Heart left ventricle (tissue), 16 donors: ENCODE data around the gene PCDHGB7. TPM values are rescaled to one million over a fixed set of nuclear protein-coding genes. Genes with fewer than 3 reads are reported as not detected.
A peak's percentile ranks its signal among the peaks of the same experiment; 100 is the strongest.

Experiments used
- ATAC-seq, 4 donors: fragments of 200-7000 bp; cut with Tn5 transposase; one replicate each; pipeline ENCODE4 v1.9.1; 2020 to 2022; ENCODE audit warnings: moderate library complexity in 4 of 4, mild to moderate bottlenecking in 3 of 4, moderate number of reproducible peaks in 1 of 4
- DNase-seq, 5 donors: peaks; one replicate each; pipeline ENCODE4 v3.0.0-alpha.2; 2020
- H3K27ac ChIP-seq, 12 donors: fragments of 200-600 bp; sonication (generic) in 4 of 12; one replicate each; pipeline versions ENCODE4 v1.5.0 to v1.8.0; 2016 to 2022; ENCODE audit warnings: mild to moderate bottlenecking in 2 of 12
- H3K27me3 ChIP-seq, 9 donors: fragments of 200-600 bp; sonication (generic) in 2 of 9; one replicate each; pipeline versions ENCODE4 v1.5.1 to v1.8.0; 2016 to 2022; ENCODE audit warnings: mild to moderate bottlenecking in 3 of 9
- H3K36me3 ChIP-seq, 9 donors: fragments of 200-600 bp; sonication (generic) in 2 of 9; one replicate each; pipeline versions ENCODE4 v1.5.0 to v1.8.0; 2018 to 2022; ENCODE audit warnings: mild to moderate bottlenecking in 2 of 9
- H3K4me1 ChIP-seq, 12 donors: fragments of 200-600 bp; sonication (generic) in 4 of 12; one replicate each; pipeline versions ENCODE4 v1.5.0 to v1.8.0; 2016 to 2022; ENCODE audit warnings: mild to moderate bottlenecking in 3 of 12
- H3K4me3 ChIP-seq, 12 donors: fragments of 200-600 bp; sonication (generic) in 4 of 12; one replicate each; pipeline versions ENCODE4 v1.5.0 to v1.8.0; 2017 to 2022; ENCODE audit warnings: mild to moderate bottlenecking in 9 of 12, moderate library complexity in 4 of 12
- H3K9me3 ChIP-seq, 12 donors: fragments of 200-600 bp; sonication (generic) in 4 of 12; one replicate each; pipeline versions ENCODE4 v1.5.0 to v1.8.0; 2016 to 2022; ENCODE audit warnings: mild to moderate bottlenecking in 1 of 12
- POLR2A ChIP-seq, 2 donors: fragments of 450-650 bp; IDR thresholded peaks; one replicate each; pipeline ENCODE4 v1.6.1; 2017; ENCODE audit warnings: antibody characterized with exemption in 2 of 2, mild to moderate bottlenecking in 2 of 2, moderate library complexity in 2 of 2
- WGBS, 4 donors: extraction: QIAGEN DNeasy Blood & Tissue Kit in 2 of 4; methylation state at CpG; one replicate each; pipeline versions ENCODE4 v1.1.5 to v1.1.7; 2013 to 2018; 5-methylcytosine and 5-hydroxymethylcytosine counted together
- intact Hi-C, 10 donors: fragments of 100-400 bp; cut with DNase I; formaldehyde crosslinking; loops; one replicate each; pipeline versions ENCODE4 v1.11.1 to v1.14.2; 2022
- polyA plus RNA-seq, 2 donors: library from polyadenylated mRNA; stranded (reverse); fragments of 200-250 nt; gene quantifications; one replicate each; pipeline ENCODE4 v1.2.3, GENCODE V29; 2013
- total RNA-seq, 9 donors: library from RNA; depleted of rRNA in 2 of 9; stranded (reverse); fragments of >200 nt in 2 of 9; fragmentation: NEBNext Ultra II Directional in 3 of 9; extraction: Animal tissue kit (Norgen Biotek cat#: 25700) in 3 of 9; gene quantifications; one replicate each; pipeline versions ENCODE4 v1.1.0 to v1.2.4, GENCODE V29; 2016 to 2023
- TF ChIP-seq, protein P1 (sequence below), 12 donors: fragments of 200-600 bp; sonication (generic) in 4 of 12; IDR thresholded peaks; one replicate each; pipeline versions ENCODE4 v1.5.0 to v1.8.0; 2018 to 2022; ENCODE audit warnings: antibody characterized with exemption in 12 of 12, mild to moderate bottlenecking in 5 of 12
- donor health status: ischemic (EF 13 %, LVEDD 7.1; RV severe dilation, severe dysfunction).
- donor health status: healthy with polysubstance abuse.
- donor health status: DM: no; HTN: yes; CAD: no.
- donor health status: DM: no; HTN: no; CAD: no.
- donor health status: ischemic (EF 25% LVEDD 6.9; RV normal size, moderate dysfunction).
- donor health status: ischemic (EF 25% LVEDD 5.7; RV mildly dilated, moderate dysfunction).
- donor health status: healthy.
- donor health status: DM: yes; HTN: yes; CAD: no.
- donor health status: ischemic (EF 35%, LVEDD 5.7; RV mildly dilated, moderate dysfunction).
- donor health status: nonischemic (EF 11% LVEDD 7.7; RV severe dilation, severe dysfunction).
- donor health status: DM: yes; HTN: yes; CAD: no.
- donor health status: PGD.
- donor health status: ischemic (EF 29% LVEDD 5.4; RV normal size, mild dysfunction).
- donor health status: nonischemic (EF 23%, LVEDD 6.1; RV moderate dilation, normal function).

Gene PCDHGB7
- total and polyA plus RNA-seq, 11 donors, result 3.3 to 15.0 (median 9.2) TPM

DNA sequence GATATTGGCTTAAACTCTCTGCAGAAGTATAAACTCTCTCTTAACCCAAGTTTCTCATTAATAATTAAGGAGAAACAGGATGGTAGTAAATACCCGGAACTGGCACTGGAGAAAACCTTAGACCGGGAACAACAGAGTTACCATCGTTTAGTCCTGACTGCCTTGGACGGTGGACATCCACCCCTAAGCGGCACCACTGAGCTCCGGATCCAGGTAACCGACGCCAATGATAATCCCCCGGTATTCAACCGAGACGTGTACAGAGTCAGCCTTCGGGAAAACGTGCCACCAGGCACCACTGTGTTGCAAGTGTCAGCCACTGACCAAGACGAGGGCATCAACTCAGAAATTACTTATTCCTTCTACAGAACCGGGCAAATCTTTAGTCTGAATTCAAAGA, 18.9 kb upstream of the PCDHGB7 start:
- Histone ChIP-seq H3K9me3 (peaks cover 0 to 97% (median 59%) of the 10 kb centered on the region in 12 donors), H3K27ac (no peak overlapping the region), H3K36me3 (peaks cover 0 to 4% (median 0%) of the 10 kb centered on the region in 9 donors), H3K4me3 (peak overlapping the region in 2 of 12 donors; percentile 19 to 26), H3K4me1 (peaks cover 0 to 12% (median 0%) of the 10 kb centered on the region in 12 donors), H3K27me3 (peaks cover 0 to 42% (median 0%) of the 10 kb centered on the region in 9 donors)
- 34 to 42% (median 39%) methylated on average over 14 to 15 of the region's 15 CpGs for WGBS, 4 donors
- DNase-seq (no peak), ATAC-seq (peak in 2 of 4 donors; percentile 15 to 33)
- TF ChIP-seq, protein P1, sequence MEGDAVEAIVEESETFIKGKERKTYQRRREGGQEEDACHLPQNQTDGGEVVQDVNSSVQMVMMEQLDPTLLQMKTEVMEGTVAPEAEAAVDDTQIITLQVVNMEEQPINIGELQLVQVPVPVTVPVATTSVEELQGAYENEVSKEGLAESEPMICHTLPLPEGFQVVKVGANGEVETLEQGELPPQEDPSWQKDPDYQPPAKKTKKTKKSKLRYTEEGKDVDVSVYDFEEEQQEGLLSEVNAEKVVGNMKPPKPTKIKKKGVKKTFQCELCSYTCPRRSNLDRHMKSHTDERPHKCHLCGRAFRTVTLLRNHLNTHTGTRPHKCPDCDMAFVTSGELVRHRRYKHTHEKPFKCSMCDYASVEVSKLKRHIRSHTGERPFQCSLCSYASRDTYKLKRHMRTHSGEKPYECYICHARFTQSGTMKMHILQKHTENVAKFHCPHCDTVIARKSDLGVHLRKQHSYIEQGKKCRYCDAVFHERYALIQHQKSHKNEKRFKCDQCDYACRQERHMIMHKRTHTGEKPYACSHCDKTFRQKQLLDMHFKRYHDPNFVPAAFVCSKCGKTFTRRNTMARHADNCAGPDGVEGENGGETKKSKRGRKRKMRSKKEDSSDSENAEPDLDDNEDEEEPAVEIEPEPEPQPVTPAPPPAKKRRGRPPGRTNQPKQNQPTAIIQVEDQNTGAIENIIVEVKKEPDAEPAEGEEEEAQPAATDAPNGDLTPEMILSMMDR (IDR thresholded peaks at IDR 0.05), result peak in 1 of 12 donors; percentile 8
- no peak for TF ChIP-seq POLR2A (IDR thresholded peaks at IDR 0.05)
- intact Hi-C loops, result no loop called here

GRCh38 chr5:141399555-141400258, 17.8 kb upstream of the PCDHGB7 start:
- H3K27me3 ChIP-seq, result peaks cover 0 to 43% (median 0%) of the 10 kb centered on the region in 9 donors
- H3K9me3 ChIP-seq, result peaks cover 0 to 97% (median 59%) of the 10 kb centered on the region in 12 donors
- peak overlapping the region in 1 of 12 donors; percentile 4 for H3K4me3 ChIP-seq
- no peak for ATAC-seq
- H3K4me1 ChIP-seq, result peaks cover 0 to 12% (median 0%) of the 10 kb centered on the region in 12 donors
- no peak for TF ChIP-seq POLR2A (IDR thresholded peaks at IDR 0.05)
- TF ChIP-seq, protein P1 (IDR thresholded peaks at IDR 0.05), result no peak
- intact Hi-C loops, result loop anchor here in 2 of 10 donors (10.0 kb wide), 2 partner anchors 55 to 155 kb away; partner anchors contain the start of genes PCDHB15 (in 1 of the 2) and PCDHGA3 (in 1 of the 2)
- no peak for DNase-seq
- no peak overlapping the region for H3K27ac ChIP-seq
- WGBS, 4 donors, result 30 to 57% (median 34%) methylated on average over 18 to 61 of the region's 61 CpGs
- peaks cover 0 to 4% (median 0%) of the 10 kb centered on the region in 9 donors for H3K36me3 ChIP-seq

GRCh38 chr5:141402553-141403243, 14.8 kb upstream of the PCDHGB7 start, which contains the start of gene PCDHGA9:
Gene PCDHGA9 (plus strand): TSS chr5:141402778. CDS start chr5:141402953, 175 bp downstream.
- Histone ChIP-seq H3K36me3 (peaks cover 0 to 4% (median 0%) of the 10 kb centered on the region in 9 donors), H3K4me3 (peak within 1 kb of the TSS in 9 of 12 donors; percentile 11 to 35 (median 23)), H3K27ac (no peak within 1 kb of the TSS), H3K27me3 (peaks cover 0 to 46% (median 0%) of the 10 kb centered on the region in 9 donors), H3K4me1 (peaks cover 0 to 13% (median 0%) of the 10 kb centered on the region in 12 donors), H3K9me3 (peaks cover 0 to 97% (median 62%) of the 10 kb centered on the region in 12 donors)
- WGBS, 4 donors, result 33 to 49% (median 40%) methylated on average over 26 to 27 of the region's 27 CpGs
- DNase-seq (no peak), ATAC-seq (no peak)
- TF ChIP-seq POLR2A (IDR thresholded peaks at IDR 0.05), result no peak
- TF ChIP-seq, protein P1 (IDR thresholded peaks at IDR 0.05), result peak in 8 of 12 donors; percentile 9 to 32 (median 18)
- intact Hi-C loops, result loop anchor here in 2 of 10 donors (10.0 kb wide), 2 partner anchors 58 to 158 kb away; partner anchors contain the start of genes PCDHB15 (in 1 of the 2) and PCDHGA3 (in 1 of the 2)
